ENCODE measurements around the gene ATAT1. TPM values are rescaled to one million over a fixed set of nuclear protein-coding genes. Genes with fewer than 3 reads are reported as not detected.

Gene ATAT1
- total RNA-seq, 1 donor from 2014 or later, result 1.9 TPM

GRCh38 chr6:30676660-30677285 lies 50.1 kb downstream of the ATAT1 start:
- intact Hi-C loops (cut with DNase I), result loop anchor here (5.0 kb wide), 1 partner anchor 201 kb away; no protein-coding TSS in a partner anchor
- DNase-seq (ENCODE audit: missing footprints) (no peak), ATAC-seq (no peak)

- intact Hi-C loops (cut with DNase I), result loop anchor here (1.0 to 5.0 kb wide), 2 partner anchors 43 to 198 kb away; no protein-coding TSS in a partner anchor
- ATAC-seq, result peak; percentile 82
Measured at GRCh38 chr6:30678964-30679726, 52.5 kb downstream of the ATAT1 start.

GRCh38 chr6:30679765-30680535 lies 53.3 kb downstream of the ATAT1 start:
- no peak for ATAC-seq
- DNase-seq (ENCODE audit: missing footprints), result no peak
- intact Hi-C loops (cut with DNase I), result loop anchor here (1.0 to 5.0 kb wide), 2 partner anchors 42 to 197 kb away; no protein-coding TSS in a partner anchor

More at GRCh38 chr6:30678964-30679726, 52.5 kb downstream of the ATAT1 start:
- peak; percentile 96 for DNase-seq (ENCODE audit: missing footprints)

DNA sequence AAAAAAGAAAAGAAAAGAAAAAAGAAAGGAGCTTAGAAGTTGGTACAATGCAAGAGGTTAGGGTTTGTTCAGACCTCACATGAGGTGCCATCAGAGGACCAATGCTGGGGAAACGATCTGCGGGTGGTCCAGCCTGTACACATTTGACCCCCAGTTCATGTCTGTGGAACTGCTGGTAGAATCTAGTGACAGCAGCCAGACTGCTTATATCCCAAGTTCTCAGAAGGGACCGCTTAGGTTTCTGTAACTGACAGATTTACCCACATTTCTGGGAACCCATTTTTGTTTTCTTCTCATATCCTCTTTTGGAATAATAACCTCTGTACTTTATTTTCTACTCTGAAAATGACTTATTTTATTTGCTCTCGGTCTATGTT lies 55.1 kb downstream of the ATAT1 start:
- intact Hi-C loops (cut with DNase I), result no loop called here
- ATAC-seq (no peak), DNase-seq (ENCODE audit: missing footprints) (no peak)

DNA sequence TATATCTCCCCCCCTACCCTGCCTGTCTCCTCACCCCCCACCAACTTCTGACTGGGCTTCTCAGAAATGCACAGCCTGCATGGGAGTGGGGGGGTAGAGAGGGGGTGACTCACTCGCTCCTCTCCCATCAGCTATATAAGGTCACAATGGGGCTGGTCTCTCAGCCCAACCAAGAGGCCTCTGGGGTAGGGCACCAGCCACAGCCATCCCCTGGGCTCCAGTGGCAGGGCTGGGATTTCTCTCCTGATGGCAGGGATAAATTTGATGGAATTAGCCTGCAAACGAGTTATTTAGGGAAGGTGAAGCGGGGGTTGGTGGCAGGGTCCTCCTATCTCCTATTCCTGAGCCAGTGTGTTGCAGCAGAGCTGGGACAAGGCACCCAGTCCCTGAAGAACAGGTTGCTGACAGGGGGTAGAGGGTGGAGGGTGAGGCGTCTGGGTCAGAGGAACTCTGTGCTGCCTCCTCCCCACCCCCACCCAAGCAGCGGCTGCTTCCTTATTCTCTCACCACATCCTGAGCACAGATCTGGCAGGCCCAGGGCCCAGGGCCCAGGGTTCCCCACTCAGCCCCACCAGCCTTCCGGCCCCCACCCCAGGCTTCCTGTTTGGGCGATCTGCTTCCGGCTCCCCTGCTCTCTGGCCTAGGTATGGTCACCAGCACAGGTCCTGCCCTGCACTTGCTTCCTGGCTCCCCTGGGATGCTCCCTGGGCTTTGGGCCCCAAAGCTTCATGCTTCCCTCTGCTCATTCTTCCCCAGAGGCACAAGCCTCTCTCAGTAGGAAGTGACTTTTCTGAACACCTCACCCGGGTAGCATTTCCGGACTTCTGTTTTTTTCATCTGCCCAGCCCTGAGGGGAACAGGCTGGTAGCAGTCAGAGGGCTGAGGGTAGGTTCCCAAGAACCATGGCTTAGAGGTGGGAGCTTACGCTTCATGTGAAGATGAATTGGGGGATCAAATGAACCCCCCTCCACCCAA lies 55.8 kb downstream of the ATAT1 start:
- peak; percentile 94 for DNase-seq (ENCODE audit: missing footprints)
- intact Hi-C loops (cut with DNase I), result no loop called here
- peak; percentile 12 for ATAC-seq

DNA sequence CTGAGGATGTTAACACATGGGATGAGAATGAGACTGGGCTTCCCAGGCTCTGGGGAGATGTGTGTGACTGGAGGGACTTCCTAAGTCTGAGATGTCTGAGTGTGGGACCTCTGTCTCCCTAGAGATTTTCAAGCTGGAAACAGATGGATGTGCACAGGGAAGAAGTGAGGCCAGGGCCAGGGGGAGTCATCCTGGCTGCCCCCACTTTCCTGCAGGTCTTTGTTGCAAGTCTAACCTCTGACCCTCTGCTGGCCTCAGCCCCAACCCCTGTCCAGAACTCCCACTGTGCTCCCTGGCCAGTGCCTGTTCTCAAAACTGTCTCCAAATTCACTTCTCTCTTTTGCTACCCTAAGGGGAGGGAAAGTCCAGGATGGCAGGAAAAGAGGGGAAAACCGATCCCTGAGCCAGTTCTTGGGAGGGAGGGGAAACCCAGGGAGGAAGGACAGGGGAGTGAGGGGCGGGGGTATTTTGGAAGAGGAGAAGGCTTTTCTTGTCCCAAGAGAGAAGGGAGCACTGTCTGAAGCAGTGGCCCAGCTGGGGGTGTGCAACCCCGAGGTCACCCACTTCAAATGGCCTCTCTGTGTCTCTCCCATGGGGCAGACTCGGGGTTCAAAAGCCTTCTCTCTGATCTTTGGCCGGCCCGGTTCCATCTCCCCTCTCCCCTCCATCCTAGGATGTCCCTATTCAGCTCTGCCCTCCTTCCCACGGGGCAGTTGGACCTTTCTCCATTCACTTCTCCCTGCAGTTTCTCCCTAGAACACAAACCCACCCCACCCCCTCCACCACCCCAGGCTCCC lies 56.7 kb downstream of the ATAT1 start:
- DNase-seq (ENCODE audit: missing footprints) (no peak), ATAC-seq (no peak)
- intact Hi-C loops (cut with DNase I), result no loop called here

- intact Hi-C loops (cut with DNase I), result no loop called here
- ATAC-seq, result no peak
- DNase-seq (ENCODE audit: missing footprints), result no peak
Measured at GRCh38 chr6:30683980-30684338, 57.3 kb downstream of the ATAT1 start.

- DNase-seq (ENCODE audit: missing footprints) (peak; percentile 83), ATAC-seq (no peak)
- intact Hi-C loops (cut with DNase I), result no loop called here
Measured at GRCh38 chr6:30684386-30685156, 57.9 kb downstream of the ATAT1 start.

- intact Hi-C loops (cut with DNase I), result loop anchor here (1.0 kb wide), 1 partner anchor 35 kb away; the partner anchor contains the start of gene TUBB
- no peak for DNase-seq (ENCODE audit: missing footprints)
- ATAC-seq, result no peak
Measured at GRCh38 chr6:30685157-30686008, 58.7 kb downstream of the ATAT1 start.

GRCh38 chr6:30686009-30686907 lies 59.6 kb downstream of the ATAT1 start, which contains the start of gene PPP1R18:
TSS of gene PPP1R18 (minus strand) at chr6:30686645. CDS start at chr6:30686018, 627 bp downstream.
- peak; percentile 64 for ATAC-seq
- intact Hi-C loops (cut with DNase I), result loop anchor here (1.0 kb wide), 1 partner anchor 34 kb away; the partner anchor contains the start of gene TUBB
- DNase-seq (ENCODE audit: missing footprints), result peak; percentile 93

- ATAC-seq (peak; percentile 82), DNase-seq (ENCODE audit: missing footprints) (peak; percentile 99)
- intact Hi-C loops (cut with DNase I), result loop anchor here (1.0 kb wide), 1 partner anchor 33 kb away; the partner anchor contains the start of gene TUBB
Measured at GRCh38 chr6:30686908-30687658, 60.4 kb downstream of the ATAT1 start.

- DNase-seq (ENCODE audit: missing footprints) (no peak), ATAC-seq (no peak)
- intact Hi-C loops (cut with DNase I), result no loop called here
Measured at GRCh38 chr6:30687659-30688431, 61.2 kb downstream of the ATAT1 start.

GRCh38 chr6:30688569-30688968 lies 61.9 kb downstream of the ATAT1 start:
- intact Hi-C loops (cut with DNase I), result no loop called here
- ATAC-seq, result no peak
- no peak for DNase-seq (ENCODE audit: missing footprints)

All from Right ventricle myocardium inferior (tissue), 1 donor.